ENCODE results near the gene RRP12.

Gene RRP12

GRCh38 chr10:97376413-97376812 lies 24.7 kb downstream of the RRP12 start:
- no peak for DNase-seq (ENCODE audit: insufficient read length, low spot score)
- FAIRE-seq = no peak
- TF ChIP-seq POU2F2 (IDR thresholded peaks at IDR 0.05; ENCODE audit: low read depth, low read length) (no peak), TAF1 (IDR thresholded peaks at IDR 0.05; ENCODE audit: low read depth, low read length) (no peak), POLR2AphosphoS5 (IDR thresholded peaks at IDR 0.05; ENCODE audit: low read depth, low read length) (no peak), SPI1 (IDR thresholded peaks at IDR 0.05; ENCODE audit: low read depth, low read length) (no peak), PAX5 (IDR thresholded peaks at IDR 0.05; ENCODE audit: insufficient read depth, low read length, severe bottlenecking) (no peak)

GRCh38 chr10:97373456-97373855 lies 27.7 kb downstream of the RRP12 start:
- no peak for DNase-seq (ENCODE audit: insufficient read length, low spot score)
- FAIRE-seq = no peak
- no peak for TF ChIP-seq POU2F2 (IDR thresholded peaks at IDR 0.05; ENCODE audit: low read depth, low read length)
- TF ChIP-seq POLR2AphosphoS5 (IDR thresholded peaks at IDR 0.05; ENCODE audit: low read depth, low read length) = no peak
- TF ChIP-seq PAX5 (IDR thresholded peaks at IDR 0.05; ENCODE audit: insufficient read depth, low read length, severe bottlenecking) = no peak
- TF ChIP-seq POLR2A (IDR thresholded peaks at IDR 0.05; ENCODE audit: low read depth, low read length) = no peak
- no peak for TF ChIP-seq TAF1 (IDR thresholded peaks at IDR 0.05; ENCODE audit: low read depth, low read length)
- TF ChIP-seq SPI1 (IDR thresholded peaks at IDR 0.05; ENCODE audit: low read depth, low read length) = no peak

- DNase-seq (ENCODE audit: insufficient read length, low spot score) = no peak
- FAIRE-seq = no peak
- TF ChIP-seq POLR2AphosphoS5 (IDR thresholded peaks at IDR 0.05; ENCODE audit: low read depth, low read length) (no peak), SPI1 (IDR thresholded peaks at IDR 0.05; ENCODE audit: low read depth, low read length) (no peak), POLR2A (IDR thresholded peaks at IDR 0.05; ENCODE audit: low read depth, low read length) (no peak), POU2F2 (IDR thresholded peaks at IDR 0.05; ENCODE audit: low read depth, low read length) (no peak), TAF1 (IDR thresholded peaks at IDR 0.05; ENCODE audit: low read depth, low read length) (no peak), PAX5 (IDR thresholded peaks at IDR 0.05; ENCODE audit: insufficient read depth, low read length, severe bottlenecking) (no peak)
Measured at GRCh38 chr10:97372233-97372875, 28.8 kb downstream of the RRP12 start.

- no peak for DNase-seq (ENCODE audit: insufficient read length, low spot score)
- TF ChIP-seq POU2F2 (IDR thresholded peaks at IDR 0.05; ENCODE audit: low read depth, low read length) (no peak), POLR2A (IDR thresholded peaks at IDR 0.05; ENCODE audit: low read depth, low read length) (no peak), POLR2AphosphoS5 (IDR thresholded peaks at IDR 0.05; ENCODE audit: low read depth, low read length) (no peak), TAF1 (IDR thresholded peaks at IDR 0.05; ENCODE audit: low read depth, low read length) (no peak), PAX5 (IDR thresholded peaks at IDR 0.05; ENCODE audit: insufficient read depth, low read length, severe bottlenecking) (no peak), SPI1 (IDR thresholded peaks at IDR 0.05; ENCODE audit: low read depth, low read length) (no peak)
- no peak for FAIRE-seq
Measured at GRCh38 chr10:97371696-97372095, 29.4 kb downstream of the RRP12 start.

- no peak for TF ChIP-seq TAF1 (IDR thresholded peaks at IDR 0.05; ENCODE audit: low read depth, low read length)
- no peak for TF ChIP-seq SPI1 (IDR thresholded peaks at IDR 0.05; ENCODE audit: low read depth, low read length)
- TF ChIP-seq POLR2A (IDR thresholded peaks at IDR 0.05; ENCODE audit: low read depth, low read length) = no peak
- no peak for TF ChIP-seq PAX5 (IDR thresholded peaks at IDR 0.05; ENCODE audit: insufficient read depth, low read length, severe bottlenecking)
- no peak for TF ChIP-seq POU2F2 (IDR thresholded peaks at IDR 0.05; ENCODE audit: low read depth, low read length)
- no peak for TF ChIP-seq POLR2AphosphoS5 (IDR thresholded peaks at IDR 0.05; ENCODE audit: low read depth, low read length)
- DNase-seq (ENCODE audit: insufficient read length, low spot score) = no peak
- no peak for FAIRE-seq
Measured at GRCh38 chr10:97367126-97367649, 34.0 kb downstream of the RRP12 start.

GRCh38 chr10:97366572-97366971 lies 34.6 kb downstream of the RRP12 start:
- no peak for FAIRE-seq
- TF ChIP-seq TAF1 (IDR thresholded peaks at IDR 0.05; ENCODE audit: low read depth, low read length) = no peak
- TF ChIP-seq POLR2A (IDR thresholded peaks at IDR 0.05; ENCODE audit: low read depth, low read length) = no peak

GRCh38 chr10:97365761-97366351 lies 35.3 kb downstream of the RRP12 start:
- no peak for FAIRE-seq
- no peak for TF ChIP-seq POU2F2 (IDR thresholded peaks at IDR 0.05; ENCODE audit: low read depth, low read length)
- no peak for TF ChIP-seq PAX5 (IDR thresholded peaks at IDR 0.05; ENCODE audit: insufficient read depth, low read length, severe bottlenecking)
- no peak for DNase-seq (ENCODE audit: insufficient read length, low spot score)

More at GRCh38 chr10:97366572-97366971, 34.6 kb downstream of the RRP12 start:
- DNase-seq (ENCODE audit: insufficient read length, low spot score) = no peak

- no peak for DNase-seq (ENCODE audit: insufficient read length, low spot score)
- no peak for FAIRE-seq
- TF ChIP-seq POLR2A (IDR thresholded peaks at IDR 0.05; ENCODE audit: low read depth, low read length) (no peak), SPI1 (IDR thresholded peaks at IDR 0.05; ENCODE audit: low read depth, low read length) (no peak), PAX5 (IDR thresholded peaks at IDR 0.05; ENCODE audit: insufficient read depth, low read length, severe bottlenecking) (no peak), TAF1 (IDR thresholded peaks at IDR 0.05; ENCODE audit: low read depth, low read length) (no peak), POLR2AphosphoS5 (IDR thresholded peaks at IDR 0.05; ENCODE audit: low read depth, low read length) (no peak), POU2F2 (IDR thresholded peaks at IDR 0.05; ENCODE audit: low read depth, low read length) (no peak)
Measured at GRCh38 chr10:97363071-97363470, 38.1 kb downstream of the RRP12 start.

GRCh38 chr10:97362310-97363033 lies 38.7 kb downstream of the RRP12 start:
- DNase-seq (ENCODE audit: insufficient read length, low spot score) = no peak
- no peak for FAIRE-seq
- no peak for TF ChIP-seq POU2F2 (IDR thresholded peaks at IDR 0.05; ENCODE audit: low read depth, low read length)
- no peak for TF ChIP-seq SPI1 (IDR thresholded peaks at IDR 0.05; ENCODE audit: low read depth, low read length)
- no peak for TF ChIP-seq TAF1 (IDR thresholded peaks at IDR 0.05; ENCODE audit: low read depth, low read length)
- TF ChIP-seq POLR2AphosphoS5 (IDR thresholded peaks at IDR 0.05; ENCODE audit: low read depth, low read length) = no peak
- no peak for TF ChIP-seq PAX5 (IDR thresholded peaks at IDR 0.05; ENCODE audit: insufficient read depth, low read length, severe bottlenecking)
- TF ChIP-seq POLR2A (IDR thresholded peaks at IDR 0.05; ENCODE audit: low read depth, low read length) = no peak

All from GM12891 (cell line).